Ishikawa (cell line): ENCODE results near the gene S1PR2.

Source experiments
- CEBPB ChIP-seq: IDR thresholded peaks from 2 replicates; pipeline ENCODE4 v1.6.1; 2012
- CREB1 ChIP-seq: IDR thresholded peaks from 2 replicates; pipeline ENCODE4 v1.6.1; 2012; ENCODE audit warnings: low read depth
- EGR1 ChIP-seq: IDR thresholded peaks from 2 replicates; pipeline ENCODE4 v1.6.1; 2012
- EP300 ChIP-seq: IDR thresholded peaks from 2 replicates; pipeline ENCODE4 v1.6.1; 2012; ENCODE audit warnings: borderline replicate concordance
- FOXM1 ChIP-seq: IDR thresholded peaks from 2 replicates; pipeline ENCODE4 v1.6.1; 2012; ENCODE audit warnings: low read depth, borderline replicate concordance
- NFIC ChIP-seq: IDR thresholded peaks from 2 replicates; pipeline ENCODE4 v1.6.1; 2012
- RAD21 ChIP-seq: IDR thresholded peaks from 2 replicates; pipeline ENCODE4 v1.6.1; 2012; ENCODE audit warnings: low read depth
- REST ChIP-seq: IDR thresholded peaks from 2 replicates; pipeline ENCODE4 v1.6.1; 2012; ENCODE audit warnings: low read depth, mild to moderate bottlenecking
- TAF1 ChIP-seq: IDR thresholded peaks from 2 replicates; pipeline ENCODE4 v1.6.1; 2012; ENCODE audit warnings: low read depth, mild to moderate bottlenecking
- TCF12 ChIP-seq: IDR thresholded peaks from 2 replicates; pipeline ENCODE4 v1.6.1; 2012; ENCODE audit warnings: low read depth
- TEAD4 ChIP-seq: IDR thresholded peaks from 2 replicates; pipeline ENCODE4 v1.6.1; 2012
- USF1 ChIP-seq: IDR thresholded peaks from 2 replicates; pipeline ENCODE4 v1.6.1; 2012
- YY1 ChIP-seq: IDR thresholded peaks from 2 replicates; pipeline ENCODE4 v1.6.1; 2012; ENCODE audit warnings: low read depth
- ZBTB7A ChIP-seq: IDR thresholded peaks from 2 replicates; pipeline ENCODE4 v1.6.1; 2012; ENCODE audit warnings: low read depth
- TF ChIP-seq, protein P1 (sequence below): IDR thresholded peaks from 2 replicates; pipeline ENCODE4 v1.6.1; 2012

S1PR2 gene

DNA sequence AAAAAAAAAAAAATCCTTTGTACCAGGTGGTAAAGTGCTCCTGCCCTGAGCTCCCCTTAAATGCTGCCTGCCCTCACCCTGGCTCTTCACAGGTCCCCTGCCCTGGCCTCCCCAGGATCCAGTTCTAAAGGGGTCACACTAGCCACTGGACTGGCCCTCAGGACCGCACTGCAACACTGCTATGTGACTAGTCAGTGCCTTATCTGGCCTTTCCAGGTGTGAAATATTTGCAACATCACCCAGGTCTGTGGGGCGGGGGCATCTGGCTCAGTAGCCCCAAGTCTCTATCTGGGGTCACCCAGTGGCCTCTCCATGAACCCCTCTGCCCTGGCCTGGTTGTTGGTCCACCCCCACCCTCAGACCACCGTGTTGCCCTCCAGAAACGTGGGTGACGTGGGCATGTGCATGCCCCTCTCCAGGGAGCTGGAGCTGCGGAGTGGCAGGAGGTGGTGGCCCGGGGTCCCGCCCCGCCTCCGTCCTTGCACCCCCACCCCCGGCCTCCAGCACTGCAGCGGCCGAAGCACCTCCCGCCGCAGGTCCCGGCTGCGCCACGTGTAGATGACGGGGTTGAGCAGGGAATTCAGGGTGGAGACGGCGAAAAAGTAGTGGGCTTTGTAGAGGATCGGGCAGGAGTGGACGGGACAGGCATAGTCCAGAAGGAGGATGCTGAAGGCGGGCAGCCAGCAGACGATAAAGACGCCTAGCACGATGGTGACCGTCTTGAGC lies 7.5 kb downstream of the S1PR2 start:
- no peak for TF ChIP-seq ZBTB7A
- no peak for TF ChIP-seq NFIC
- TF ChIP-seq FOXM1 = no peak
- no peak for TF ChIP-seq TEAD4
- TF ChIP-seq, protein P1, sequence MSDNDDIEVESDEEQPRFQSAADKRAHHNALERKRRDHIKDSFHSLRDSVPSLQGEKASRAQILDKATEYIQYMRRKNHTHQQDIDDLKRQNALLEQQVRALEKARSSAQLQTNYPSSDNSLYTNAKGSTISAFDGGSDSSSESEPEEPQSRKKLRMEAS = no peak
- no peak for TF ChIP-seq TAF1

DNA sequence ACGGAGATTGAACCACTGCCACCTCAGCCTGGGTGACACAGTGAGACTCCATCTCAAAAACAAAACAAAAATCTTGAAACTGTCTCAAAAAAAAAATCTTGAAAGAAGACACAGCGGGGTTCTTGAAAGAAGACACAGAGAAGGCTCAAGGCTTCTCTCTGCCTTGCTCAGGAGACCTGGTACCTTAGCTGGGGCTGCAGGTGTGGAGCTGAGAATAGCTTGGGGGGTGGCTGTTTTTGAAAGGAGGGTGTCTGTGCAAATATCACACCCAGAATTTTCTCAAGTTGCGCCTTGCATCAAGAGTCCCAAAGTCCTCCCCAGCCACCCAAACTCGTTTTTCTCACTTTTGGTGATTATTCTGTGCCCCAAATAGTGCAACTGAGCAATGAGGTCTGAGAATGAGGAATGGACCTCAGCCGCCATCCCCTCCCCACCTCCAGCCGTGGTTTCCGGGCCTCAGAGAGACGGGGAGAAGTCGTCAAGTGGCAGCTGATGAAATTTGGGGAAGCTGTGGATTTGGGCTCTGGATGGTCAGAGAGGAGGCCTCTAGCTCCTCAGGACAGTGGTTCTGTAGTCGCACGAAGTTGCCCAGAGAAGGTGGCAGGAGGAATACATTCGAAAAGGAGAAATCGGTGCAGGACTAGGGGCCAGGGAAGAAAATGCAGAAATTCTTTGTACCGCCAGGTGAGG lies 8.8 kb downstream of the S1PR2 start:
- TF ChIP-seq EP300 (no peak), TCF12 (no peak), RAD21 (no peak), YY1 (no peak), CREB1 (no peak), USF1 (no peak), TEAD4 (no peak), NFIC (no peak), FOXM1 (no peak), TAF1 (no peak), CEBPB (no peak), EGR1 (no peak), ZBTB7A (no peak), REST (no peak)
- TF ChIP-seq, protein P1 = no peak

GRCh38 chr19:10220695-10221094 lies 10.4 kb downstream of the S1PR2 start:
- TF ChIP-seq REST (no peak), TCF12 (no peak), TEAD4 (no peak), EGR1 (no peak), RAD21 (no peak), FOXM1 (no peak), USF1 (no peak), NFIC (no peak)

DNA sequence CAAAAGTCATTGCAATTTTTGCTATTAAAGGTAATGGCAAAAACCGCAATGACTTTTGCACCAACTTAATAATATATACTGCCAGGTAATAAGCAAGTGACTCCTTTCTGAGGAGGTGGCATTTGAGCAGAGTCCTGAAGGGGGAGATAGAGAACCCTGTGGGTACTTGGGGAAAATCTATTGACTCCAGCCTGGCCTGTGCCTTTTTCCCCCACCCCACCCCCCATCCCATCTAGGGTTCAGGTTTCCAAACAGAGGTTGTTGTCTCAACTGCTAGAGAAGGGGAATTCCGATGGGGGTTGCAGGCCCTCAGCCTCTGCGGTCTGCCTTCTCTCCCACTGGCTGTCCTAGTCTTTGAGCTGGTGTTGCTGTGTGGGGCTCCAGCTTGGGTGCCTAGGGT lies 11.5 kb downstream of the S1PR2 start:
- no peak for TF ChIP-seq TEAD4
- TF ChIP-seq RAD21 = no peak
- TF ChIP-seq, protein P1 = no peak
- TF ChIP-seq FOXM1 = no peak
- TF ChIP-seq CREB1 = no peak
- TF ChIP-seq TCF12 = no peak
- TF ChIP-seq TAF1 = no peak
- TF ChIP-seq EGR1 = no peak
- no peak for TF ChIP-seq USF1
- no peak for TF ChIP-seq YY1
- no peak for TF ChIP-seq REST
- no peak for TF ChIP-seq ZBTB7A
- TF ChIP-seq EP300 = no peak
- no peak for TF ChIP-seq CEBPB
- TF ChIP-seq NFIC = no peak
